DOHH2 (cell line): ENCODE results near the gene MAP1LC3C.

Experiments used
- EZH2phosphoT487 ChIP-seq: fragments of 200-600 bp; sonication (generic); IDR thresholded peaks from 2 replicates; pipeline ENCODE4 v1.6.1; 2017; ENCODE audit warnings: borderline replicate concordance, mild to moderate bottlenecking, antibody characterized with exemption, low read length, moderate library complexity, mixed read lengths
- TF ChIP-seq, protein P1 (sequence below): fragments of 200-600 bp; sonication (generic); IDR thresholded peaks from one replicate; pipeline ENCODE4 v1.5.1; 2014; ENCODE audit warnings: antibody characterized with exemption, mild to moderate bottlenecking, low read depth, low read length; ENCODE audit not compliant: poor library complexity, severe bottlenecking

DNA sequence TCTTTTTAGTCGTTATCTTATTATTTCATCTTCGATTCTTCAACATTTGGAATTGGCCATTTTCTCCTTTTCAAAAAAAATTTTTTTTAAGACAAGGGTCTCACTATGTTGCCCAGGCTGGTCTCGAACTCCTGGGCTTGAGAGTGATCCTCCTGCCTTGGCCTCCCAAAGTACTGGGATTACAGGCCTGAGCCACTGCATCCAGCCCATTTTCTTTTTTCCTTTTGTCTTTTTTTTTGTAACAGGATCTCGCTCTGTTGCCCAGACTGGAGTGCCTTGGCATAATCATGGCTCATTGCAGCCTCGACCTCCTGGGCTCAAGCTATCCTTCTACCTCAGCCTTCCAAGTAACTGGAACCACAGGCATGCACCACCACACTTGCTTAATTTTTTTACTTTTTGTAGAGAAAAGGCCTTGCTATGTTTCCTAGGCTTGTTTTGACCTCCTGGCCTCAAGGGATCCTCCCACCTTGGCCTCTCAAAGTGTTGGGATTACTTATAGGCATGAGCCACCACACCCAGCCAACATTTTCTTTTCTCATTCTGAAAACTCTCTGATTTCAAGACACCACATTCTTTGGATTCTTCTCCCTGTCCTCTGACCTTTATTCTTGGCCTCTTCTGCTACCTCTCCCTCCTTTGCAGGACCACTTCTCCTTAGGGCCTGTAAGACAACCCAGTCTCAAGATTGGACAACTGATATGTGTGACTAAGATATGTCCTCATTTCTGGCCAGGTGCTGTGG, 6.0 kb upstream of the MAP1LC3C start:
- TF ChIP-seq, protein P1, sequence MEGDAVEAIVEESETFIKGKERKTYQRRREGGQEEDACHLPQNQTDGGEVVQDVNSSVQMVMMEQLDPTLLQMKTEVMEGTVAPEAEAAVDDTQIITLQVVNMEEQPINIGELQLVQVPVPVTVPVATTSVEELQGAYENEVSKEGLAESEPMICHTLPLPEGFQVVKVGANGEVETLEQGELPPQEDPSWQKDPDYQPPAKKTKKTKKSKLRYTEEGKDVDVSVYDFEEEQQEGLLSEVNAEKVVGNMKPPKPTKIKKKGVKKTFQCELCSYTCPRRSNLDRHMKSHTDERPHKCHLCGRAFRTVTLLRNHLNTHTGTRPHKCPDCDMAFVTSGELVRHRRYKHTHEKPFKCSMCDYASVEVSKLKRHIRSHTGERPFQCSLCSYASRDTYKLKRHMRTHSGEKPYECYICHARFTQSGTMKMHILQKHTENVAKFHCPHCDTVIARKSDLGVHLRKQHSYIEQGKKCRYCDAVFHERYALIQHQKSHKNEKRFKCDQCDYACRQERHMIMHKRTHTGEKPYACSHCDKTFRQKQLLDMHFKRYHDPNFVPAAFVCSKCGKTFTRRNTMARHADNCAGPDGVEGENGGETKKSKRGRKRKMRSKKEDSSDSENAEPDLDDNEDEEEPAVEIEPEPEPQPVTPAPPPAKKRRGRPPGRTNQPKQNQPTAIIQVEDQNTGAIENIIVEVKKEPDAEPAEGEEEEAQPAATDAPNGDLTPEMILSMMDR: no peak
- no peak for TF ChIP-seq EZH2phosphoT487
